ENCODE measurements around the gene SEC31A.
"Not testable (repeated sequence)": the region's sequence is repeated elsewhere in the genome, so short reads cannot be mapped to it uniquely, and the experiment has no call there.

Gene SEC31A, protein sequence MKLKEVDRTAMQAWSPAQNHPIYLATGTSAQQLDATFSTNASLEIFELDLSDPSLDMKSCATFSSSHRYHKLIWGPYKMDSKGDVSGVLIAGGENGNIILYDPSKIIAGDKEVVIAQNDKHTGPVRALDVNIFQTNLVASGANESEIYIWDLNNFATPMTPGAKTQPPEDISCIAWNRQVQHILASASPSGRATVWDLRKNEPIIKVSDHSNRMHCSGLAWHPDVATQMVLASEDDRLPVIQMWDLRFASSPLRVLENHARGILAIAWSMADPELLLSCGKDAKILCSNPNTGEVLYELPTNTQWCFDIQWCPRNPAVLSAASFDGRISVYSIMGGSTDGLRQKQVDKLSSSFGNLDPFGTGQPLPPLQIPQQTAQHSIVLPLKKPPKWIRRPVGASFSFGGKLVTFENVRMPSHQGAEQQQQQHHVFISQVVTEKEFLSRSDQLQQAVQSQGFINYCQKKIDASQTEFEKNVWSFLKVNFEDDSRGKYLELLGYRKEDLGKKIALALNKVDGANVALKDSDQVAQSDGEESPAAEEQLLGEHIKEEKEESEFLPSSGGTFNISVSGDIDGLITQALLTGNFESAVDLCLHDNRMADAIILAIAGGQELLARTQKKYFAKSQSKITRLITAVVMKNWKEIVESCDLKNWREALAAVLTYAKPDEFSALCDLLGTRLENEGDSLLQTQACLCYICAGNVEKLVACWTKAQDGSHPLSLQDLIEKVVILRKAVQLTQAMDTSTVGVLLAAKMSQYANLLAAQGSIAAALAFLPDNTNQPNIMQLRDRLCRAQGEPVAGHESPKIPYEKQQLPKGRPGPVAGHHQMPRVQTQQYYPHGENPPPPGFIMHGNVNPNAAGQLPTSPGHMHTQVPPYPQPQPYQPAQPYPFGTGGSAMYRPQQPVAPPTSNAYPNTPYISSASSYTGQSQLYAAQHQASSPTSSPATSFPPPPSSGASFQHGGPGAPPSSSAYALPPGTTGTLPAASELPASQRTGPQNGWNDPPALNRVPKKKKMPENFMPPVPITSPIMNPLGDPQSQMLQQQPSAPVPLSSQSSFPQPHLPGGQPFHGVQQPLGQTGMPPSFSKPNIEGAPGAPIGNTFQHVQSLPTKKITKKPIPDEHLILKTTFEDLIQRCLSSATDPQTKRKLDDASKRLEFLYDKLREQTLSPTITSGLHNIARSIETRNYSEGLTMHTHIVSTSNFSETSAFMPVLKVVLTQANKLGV

GRCh38 chr4:82890901-82891706 lies at the start of gene SEC31A:
Gene SEC31A (minus strand): TSS chr4:82891153. CDS start chr4:82881936, 9,217 bp downstream.
- DNase-seq: peak; percentile 82

DNA sequence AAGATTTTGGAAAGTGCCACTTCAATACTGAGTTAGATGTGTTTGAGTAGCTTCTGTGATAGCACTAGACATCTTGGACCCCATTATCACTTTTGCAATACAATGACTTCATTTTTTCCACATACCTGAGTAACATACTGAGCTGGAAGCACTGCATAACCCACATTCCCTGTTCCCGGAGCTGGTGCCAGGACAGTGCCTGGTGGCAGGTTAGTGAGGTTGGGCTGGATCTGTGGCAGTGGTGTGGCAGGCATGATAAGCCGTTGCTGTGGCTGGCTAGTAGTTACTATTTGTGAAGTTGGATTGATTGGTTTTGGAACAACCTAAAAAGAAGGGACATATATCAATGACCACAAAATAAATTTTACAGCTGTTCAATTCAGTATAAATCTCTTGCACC lies 48.5 kb upstream of the SEC31A start:
- DNase-seq: no peak

DNA sequence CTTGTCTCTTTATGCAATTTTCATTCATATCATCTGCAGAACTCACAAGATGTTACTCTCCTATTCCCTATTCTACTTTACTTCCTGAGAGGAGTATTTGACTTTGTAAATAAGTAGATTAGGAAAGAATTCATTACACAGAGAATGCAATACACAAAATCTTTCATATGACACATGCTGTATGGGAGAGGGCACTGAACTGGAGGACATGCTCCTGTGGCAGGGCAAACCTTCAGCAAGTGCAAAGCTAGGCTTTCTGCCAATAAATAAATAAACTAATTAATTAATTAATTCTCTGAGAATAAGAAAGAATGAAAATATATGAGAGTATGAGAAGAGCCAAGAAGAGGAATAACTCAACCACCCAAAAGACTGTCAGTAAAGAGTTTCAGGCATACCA lies 43.5 kb upstream of the SEC31A start:
- DNase-seq: no peak

GRCh38 chr4:82930848-82931755 lies 40.1 kb upstream of the SEC31A start:
- DNase-seq: no peak

- no peak for DNase-seq
Observed at GRCh38 chr4:82921795-82922194, 30.8 kb upstream of the SEC31A start.

DNA sequence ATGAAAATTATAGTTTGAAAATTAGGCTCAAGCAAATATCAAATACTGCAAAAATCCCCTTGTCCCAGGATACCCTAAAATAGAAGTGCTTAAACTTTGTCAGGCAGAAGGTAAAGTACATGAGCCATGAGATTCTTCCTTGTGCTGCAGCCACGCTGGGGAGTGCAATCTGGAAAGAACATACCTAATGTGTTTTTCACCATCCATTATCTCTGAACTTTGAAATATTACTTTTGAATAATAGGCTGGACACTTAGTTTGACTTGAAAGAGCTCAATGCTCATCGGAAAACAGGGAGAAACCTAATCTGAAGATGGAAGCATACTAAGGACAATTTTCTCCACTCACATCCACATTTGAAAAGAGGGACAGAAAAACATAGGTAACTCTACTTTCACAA lies 28.4 kb upstream of the SEC31A start:
- DNase-seq: no peak

DNA sequence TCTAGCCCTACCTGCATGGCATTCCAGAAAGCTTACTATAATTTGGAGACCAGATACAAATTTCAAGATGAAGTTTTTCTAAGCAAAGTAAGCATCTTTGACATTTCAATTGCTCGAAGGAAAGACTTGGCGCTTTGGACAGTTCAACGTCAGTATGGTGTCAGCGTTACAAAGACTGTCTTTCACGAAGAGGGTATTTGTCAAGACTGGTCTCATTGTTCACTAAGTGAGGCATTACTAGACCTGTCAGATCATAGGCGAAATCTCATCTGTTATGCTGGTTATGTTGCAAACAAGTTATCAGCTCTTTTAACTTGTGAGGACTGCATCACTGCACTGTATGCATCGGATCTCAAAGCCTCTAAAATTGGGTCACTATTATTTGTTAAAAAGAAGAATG lies 27.1 kb upstream of the SEC31A start:
- no peak for DNase-seq

GRCh38 chr4:82913968-82914367 lies 23.0 kb upstream of the SEC31A start:
- not testable (repeated sequence) for DNase-seq

GRCh38 chr4:82913305-82913704 lies 22.4 kb upstream of the SEC31A start:
- no peak for DNase-seq

- no peak for DNase-seq
Observed at GRCh38 chr4:82909326-82909725, 18.4 kb upstream of the SEC31A start.

- no peak for DNase-seq
Observed at GRCh38 chr4:82906469-82906868, 15.5 kb upstream of the SEC31A start.

DNA sequence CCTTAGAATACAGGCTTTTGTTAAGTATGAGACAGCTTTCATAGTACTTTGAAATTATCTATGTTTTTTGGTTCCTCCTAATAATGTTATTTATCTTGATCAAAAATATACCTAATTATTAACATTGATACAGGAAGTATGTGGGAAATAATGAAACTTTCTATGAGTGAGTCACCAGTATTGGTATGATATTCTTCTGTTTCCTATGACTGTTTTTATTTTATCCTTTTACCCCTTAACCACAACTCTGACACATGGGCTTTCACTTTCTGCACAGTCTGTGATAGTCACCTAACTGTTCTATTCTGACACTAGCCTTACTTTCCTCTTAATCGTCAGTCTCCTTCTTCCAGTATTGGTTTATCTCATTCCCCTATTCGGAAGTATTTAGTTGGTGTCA lies 14.3 kb upstream of the SEC31A start:
- DNase-seq: no peak

GRCh38 chr4:82903737-82904136 lies 12.8 kb upstream of the SEC31A start:
- DNase-seq: no peak

- peak; percentile 62 for DNase-seq
Observed at GRCh38 chr4:82901183-82901718, 10.3 kb upstream of the SEC31A start.

GRCh38 chr4:82900411-82901182 lies 9.6 kb upstream of the SEC31A start, which contains the start of gene THAP9:
Gene THAP9 (plus strand): TSS chr4:82900735. CDS start chr4:82900803, 68 bp downstream.
- DNase-seq: peak; percentile 92

GRCh38 chr4:82900066-82900410 lies 9.1 kb upstream of the SEC31A start:
- DNase-seq: peak; percentile 68

DNA sequence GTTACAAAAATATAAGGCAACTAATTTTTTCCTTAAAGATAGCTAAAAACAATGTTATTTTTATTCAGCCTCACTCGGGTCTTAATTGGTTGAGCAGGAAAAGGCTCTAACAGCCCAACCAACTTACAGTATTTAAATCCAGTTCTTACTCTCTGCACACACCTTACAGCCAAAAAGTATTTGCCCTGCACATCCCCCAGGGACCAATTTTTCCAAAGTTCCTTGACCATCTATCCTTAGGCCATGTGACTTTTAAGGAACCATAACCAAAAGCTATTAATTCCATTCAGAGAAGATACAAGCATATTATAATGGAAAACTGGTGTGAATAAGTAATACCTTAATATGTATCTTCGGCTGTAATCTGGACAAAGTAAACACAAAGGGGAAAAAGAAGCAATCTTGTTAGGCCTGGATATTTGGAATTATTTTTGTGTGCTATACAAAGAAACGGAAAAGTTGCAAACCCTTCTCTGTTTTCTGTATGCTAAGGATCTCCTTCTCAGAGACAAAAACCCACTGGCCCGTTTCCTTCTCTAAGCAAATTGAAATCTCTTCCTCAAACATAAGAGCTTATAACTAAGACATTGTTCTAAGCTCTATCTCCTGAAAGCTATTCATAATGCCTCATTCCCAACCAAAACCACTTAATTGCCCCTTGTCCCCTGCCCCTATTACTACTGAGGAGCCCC lies 8.6 kb upstream of the SEC31A start:
- DNase-seq: peak; percentile 26

DNA sequence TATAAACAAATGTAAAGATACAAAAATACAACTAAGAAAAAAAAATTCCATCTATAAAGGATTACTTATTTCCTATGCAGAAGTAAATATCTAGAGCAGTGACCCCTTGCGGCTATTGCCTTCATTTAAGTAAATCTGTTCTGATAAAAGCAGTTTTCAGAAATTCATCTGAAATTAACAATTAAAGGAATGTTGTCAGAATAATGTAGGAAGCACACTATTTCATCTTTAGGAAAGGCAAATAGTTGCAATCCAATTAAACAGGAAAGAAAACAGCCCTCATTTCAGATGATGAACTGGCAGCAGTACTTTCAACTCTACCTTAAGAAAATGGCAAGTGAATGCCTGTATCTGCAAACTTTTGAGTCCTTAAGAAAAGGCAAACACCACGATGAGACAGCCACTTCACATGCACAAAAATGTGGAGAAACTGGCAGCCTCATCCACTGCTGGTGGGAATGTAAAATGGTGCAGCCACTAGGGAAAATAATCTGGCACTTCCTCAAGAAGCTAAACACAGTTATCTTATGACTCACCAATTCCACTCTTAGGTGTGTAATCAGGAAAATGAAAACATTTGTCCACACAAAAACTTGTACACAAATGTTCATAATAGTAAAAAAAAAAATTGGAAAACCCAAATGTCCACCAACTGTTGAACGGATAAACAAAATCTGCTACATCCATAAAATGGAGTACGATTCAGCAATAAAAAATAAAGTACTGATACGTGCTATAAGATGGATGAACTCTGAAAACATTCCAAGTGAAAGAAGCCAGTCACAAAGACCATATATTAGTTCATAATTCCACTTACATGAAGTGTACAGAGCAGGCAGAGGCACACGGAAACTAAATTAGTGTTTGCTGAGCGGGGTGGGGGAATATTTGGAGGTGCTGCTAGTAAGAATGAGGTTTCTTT lies 7.6 kb upstream of the SEC31A start:
- DNase-seq: peak; percentile 4

All from NCI-H2029 treated with DMSO at 0.1 percent for 48 hours (cell line).